ENCODE results near the gene SLC9A2.

The SLC9A2 gene, protein sequence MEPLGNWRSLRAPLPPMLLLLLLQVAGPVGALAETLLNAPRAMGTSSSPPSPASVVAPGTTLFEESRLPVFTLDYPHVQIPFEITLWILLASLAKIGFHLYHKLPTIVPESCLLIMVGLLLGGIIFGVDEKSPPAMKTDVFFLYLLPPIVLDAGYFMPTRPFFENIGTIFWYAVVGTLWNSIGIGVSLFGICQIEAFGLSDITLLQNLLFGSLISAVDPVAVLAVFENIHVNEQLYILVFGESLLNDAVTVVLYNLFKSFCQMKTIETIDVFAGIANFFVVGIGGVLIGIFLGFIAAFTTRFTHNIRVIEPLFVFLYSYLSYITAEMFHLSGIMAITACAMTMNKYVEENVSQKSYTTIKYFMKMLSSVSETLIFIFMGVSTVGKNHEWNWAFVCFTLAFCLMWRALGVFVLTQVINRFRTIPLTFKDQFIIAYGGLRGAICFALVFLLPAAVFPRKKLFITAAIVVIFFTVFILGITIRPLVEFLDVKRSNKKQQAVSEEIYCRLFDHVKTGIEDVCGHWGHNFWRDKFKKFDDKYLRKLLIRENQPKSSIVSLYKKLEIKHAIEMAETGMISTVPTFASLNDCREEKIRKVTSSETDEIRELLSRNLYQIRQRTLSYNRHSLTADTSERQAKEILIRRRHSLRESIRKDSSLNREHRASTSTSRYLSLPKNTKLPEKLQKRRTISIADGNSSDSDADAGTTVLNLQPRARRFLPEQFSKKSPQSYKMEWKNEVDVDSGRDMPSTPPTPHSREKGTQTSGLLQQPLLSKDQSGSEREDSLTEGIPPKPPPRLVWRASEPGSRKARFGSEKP

DNA sequence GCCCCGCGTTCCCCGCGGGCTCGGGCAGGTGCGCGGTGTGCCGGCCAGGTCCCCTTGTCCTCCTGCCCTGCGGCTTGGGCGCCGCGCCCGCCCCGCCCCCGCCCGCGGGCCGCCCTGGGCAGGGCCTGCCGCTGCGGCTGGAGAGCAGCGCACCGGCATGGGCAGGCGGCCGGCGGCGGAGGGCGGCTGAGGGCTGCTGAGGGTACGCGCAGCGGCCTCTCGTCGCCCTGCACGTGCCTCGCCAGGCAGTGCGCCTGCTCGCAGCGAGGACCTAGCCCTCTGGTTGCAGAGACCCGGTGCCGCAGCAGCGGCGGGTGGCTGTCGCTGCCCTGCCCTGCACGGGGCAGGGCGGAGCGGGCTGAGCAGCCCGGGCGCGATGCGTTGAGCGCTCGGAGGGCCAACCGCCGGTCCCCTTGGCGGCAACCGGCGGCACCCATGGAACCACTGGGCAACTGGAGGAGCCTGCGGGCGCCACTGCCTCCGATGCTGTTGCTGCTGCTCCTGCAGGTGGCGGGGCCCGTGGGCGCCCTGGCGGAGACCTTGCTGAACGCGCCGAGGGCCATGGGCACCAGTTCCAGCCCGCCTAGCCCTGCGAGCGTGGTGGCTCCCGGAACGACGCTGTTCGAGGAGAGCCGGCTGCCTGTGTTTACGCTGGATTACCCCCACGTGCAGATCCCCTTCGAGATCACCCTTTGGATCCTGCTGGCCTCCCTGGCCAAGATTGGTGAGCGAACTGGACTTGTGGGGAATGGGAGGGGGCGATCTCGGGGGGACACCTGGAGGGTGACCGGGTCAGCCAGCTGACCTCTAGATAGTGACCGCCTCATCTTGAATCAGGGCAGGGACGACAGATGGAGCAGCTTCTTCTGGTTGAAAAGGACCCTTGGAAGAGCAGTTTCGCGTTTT lies at the start of gene SLC9A2:
Gene SLC9A2 (plus strand): TSS at position 140 of the 906 bp plus-strand sequence. CDS start 296 bp downstream, at position 436.
- DNase-seq = no peak

DNA sequence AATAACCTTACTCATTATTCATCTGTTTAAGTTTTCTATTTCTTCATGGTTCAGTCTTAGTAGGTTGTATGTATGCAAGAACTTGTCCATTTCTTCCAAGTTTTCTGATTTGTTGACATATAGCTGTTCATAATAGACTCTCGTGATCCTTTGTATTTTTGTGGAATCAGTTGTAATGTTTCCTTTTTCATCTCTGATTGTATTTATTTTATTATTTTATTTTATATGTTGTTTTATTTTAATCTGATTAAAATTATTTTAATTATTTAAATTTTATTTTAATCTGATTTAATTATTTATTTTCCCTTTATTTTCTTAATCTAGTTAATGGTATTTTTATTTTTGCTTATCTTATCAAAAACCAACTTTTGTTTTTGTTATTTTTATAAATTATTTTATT lies 43.5 kb upstream of the SLC9A2 start:
- DNase-seq = no peak

DNA sequence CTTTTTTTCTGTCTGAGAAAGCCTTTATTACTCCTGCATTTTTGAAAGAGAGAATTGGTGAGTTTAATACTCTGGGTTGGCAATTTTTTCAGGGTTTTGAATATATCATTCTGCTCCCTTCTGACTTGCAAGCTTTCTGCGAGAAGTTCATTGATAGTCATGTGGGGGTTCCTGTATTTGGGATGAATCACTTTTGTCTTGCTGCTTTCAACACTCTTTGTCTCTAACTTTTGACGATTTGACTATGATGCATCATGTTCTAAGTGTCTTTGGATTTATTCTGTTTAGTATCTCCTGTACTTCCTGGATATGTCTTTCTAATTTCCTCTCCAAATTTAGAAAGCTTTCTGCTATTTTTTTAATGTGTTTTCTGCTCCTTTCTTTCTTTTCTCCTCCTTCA lies 41.0 kb upstream of the SLC9A2 start:
- DNase-seq = no peak

DNA sequence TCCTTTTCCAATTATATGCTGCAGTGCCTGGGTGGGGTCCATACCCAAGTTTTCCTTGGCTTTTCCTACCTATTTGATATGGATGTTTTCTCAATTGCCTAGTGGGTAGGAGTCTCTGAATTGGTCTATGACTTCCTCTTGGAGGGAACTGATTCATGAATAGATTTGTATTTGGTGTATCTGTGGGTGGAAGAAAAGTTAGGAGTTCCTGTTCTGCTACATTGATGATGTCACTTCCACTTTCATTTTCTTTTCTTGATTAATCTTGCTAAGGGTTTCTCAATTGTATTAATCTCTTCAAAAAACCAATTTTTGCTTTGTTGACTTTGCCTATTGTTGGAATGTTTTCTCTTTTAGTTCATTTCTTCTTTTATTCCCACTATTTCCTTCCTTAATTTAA lies 37.4 kb upstream of the SLC9A2 start:
- no peak for DNase-seq

DNA sequence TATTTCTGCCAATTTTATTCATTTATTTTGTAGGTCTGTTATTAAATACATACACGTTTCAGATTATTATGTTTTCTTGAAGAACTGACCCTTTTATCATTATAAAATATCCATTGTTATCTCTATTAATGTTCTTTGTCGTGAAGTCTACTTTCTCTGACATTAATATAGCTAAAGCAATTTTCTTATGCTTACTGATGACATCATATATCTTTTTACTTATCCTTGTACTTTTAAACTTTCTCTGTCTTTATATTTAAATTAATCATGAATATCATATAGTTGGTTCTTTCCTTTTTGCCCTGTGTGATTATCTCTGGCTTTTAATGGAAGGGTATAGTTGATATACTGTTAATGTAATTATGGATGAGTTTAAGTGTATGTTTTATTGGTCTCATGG lies 36.5 kb upstream of the SLC9A2 start:
- no peak for DNase-seq

DNA sequence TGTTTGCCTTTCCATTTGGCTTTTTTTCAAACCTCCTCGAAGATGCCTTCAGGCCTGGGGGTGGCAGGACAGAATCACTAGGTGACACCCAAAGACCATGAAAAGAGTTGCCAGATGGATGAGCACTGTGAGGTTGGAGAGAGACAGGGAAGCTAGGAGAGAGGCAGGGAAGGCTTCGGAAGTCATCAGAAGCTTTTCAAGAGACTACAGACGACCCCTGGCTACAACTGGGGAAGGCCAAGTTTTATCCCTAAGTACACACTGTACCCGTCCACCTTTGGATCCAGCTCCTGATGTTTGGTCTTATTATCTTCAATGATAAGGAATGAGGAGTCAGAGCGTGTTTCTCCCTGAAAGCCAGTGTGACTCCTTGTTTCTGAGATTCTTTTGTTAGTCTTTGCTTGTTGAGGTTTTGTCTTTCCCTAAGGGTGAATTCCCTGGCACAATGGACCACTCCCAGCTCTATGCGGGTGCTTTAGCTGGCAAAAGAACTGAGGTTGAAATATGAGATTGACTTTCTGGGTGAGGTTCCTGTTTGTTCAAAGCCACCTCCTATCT lies 33.4 kb upstream of the SLC9A2 start:
- DNase-seq = no peak

DNA sequence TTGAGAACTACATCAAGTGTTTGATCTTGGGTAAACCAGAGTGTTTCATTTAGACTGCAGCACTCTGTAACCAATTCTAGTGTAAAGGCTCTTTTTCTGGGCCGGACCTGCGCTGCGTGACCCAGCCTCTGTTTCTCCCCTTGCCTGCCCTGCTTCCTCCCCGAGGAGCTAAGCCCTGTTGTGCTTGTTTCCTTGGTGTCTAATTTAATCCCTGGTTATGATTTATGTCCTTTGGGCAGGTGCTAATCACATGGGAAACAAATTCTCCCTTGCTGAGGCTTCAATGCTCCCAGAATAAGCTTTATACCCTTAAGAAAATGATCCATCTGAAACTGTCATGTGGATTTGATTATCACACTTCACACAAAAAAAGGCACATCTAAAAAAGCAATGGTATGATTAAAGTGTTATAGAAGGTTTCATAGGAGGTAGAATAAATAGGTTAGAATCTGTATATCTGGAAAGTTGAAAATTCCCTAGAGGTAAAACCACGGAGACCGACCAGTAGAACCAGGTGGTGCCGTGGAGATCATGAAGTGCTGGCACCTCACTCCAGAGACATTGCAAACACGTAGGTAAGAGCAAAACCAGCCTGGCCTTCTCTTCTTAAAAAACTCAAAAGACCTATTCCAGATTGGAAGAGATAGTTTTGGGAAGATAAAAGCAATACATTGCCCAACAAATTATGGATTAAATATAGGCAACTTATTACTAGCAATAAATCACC lies 31.0 kb upstream of the SLC9A2 start:
- no peak for DNase-seq

DNA sequence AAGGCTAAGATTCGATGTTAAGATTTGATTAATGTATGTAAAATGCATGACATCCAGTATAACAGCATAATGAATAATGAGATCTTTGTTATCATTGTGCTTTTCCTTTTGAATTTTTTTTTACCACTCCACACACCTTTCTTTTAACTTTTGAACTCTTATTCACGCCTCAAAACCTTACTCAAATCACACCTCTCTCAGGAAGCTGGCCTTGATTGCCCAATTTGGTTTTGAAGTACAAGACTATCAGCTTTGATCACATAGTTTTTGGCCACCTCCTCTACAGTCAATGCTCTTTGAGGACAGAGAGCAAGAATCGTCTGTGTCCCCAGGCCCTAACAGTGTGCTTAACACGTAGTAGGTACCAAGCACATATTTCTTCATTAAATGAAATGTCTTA lies 29.9 kb upstream of the SLC9A2 start:
- DNase-seq = no peak

DNA sequence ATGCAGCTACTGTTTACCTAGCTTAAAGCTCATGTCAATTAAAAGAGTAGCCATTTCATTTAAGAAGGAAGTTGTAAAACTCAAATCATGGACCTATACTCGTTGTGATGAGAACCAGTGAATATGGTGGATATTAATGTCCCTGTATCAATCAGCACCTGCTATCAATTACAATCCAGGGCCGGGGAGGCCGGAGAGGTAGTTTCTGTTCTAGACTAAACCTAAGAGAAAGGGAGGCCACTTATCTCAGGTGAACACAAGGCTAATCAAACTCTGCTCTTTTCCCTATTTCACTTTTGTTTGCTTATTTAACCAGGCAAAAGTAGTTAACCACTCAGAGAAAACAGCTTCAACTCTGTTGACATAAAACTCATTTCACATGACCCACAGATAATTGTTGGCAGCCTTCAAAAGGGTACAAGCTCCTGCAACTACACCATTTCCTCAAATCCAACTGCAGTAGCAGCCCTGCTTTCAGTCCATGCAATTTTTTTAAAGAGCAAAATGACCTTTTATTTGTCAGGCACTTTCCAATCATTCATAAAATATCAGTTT lies 27.8 kb upstream of the SLC9A2 start:
- DNase-seq = no peak

DNA sequence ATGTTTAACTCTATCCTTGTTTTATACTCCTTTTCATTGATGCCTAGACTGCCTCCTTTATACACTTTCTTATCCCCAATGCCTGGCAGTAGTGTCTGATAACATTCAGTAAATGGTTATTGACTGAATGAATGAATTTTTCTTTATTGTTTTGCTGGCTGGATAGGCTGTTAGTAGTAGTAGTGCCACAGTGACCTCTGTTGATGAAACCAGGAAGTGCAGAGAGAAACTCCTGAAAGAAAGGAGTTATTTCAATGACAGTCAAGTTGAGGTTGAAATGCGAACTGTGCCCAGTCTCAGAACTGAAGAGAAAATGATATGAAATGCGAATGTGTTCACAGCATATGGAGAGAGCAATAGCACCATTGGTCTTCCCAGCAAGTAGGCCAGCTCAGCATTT lies 26.8 kb upstream of the SLC9A2 start:
- DNase-seq = no peak

DNA sequence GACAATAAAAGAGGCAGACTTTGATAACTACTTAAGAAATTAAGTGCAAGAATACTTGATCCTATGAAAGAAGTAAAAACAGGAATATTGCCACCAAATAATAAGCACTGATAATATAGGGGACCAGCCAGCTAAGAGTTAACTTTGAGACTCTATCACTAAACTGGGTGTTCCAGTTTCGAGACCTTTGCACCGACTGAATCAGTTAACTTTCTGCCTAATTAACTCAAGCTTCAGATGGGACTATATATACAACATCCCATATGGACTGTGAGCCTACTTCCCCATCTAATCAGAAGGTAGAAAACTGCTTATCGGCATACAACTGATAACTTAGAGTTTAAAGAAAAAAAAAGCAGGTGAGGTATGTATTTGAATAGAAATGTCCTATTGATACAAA lies 25.8 kb upstream of the SLC9A2 start:
- DNase-seq = no peak

DNA sequence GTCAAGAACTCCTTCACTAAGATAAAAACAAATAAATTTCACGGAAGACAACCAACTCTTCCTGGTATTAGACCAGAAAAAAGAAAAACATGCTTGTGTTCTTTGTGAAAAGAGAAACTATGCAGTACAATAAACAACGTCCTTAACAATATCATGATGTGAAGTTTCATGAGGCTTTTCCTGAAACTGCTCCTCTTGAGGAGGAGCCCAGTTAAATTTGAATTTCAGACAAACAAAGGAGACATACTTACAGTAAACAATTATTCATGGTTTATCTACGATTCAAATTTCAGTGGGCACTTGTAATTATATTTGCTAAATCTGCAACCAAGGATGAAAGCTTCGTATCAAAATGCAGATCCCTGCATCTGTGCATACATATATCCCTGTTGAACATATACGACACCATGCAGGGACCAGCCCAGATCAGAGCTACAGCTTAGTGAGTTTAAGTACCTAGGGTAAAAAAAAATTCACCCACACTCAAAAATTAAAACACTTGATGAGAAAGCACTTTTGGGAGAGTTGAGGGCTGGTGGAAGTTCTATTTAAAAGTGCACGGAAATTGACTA lies 24.8 kb upstream of the SLC9A2 start:
- no peak for DNase-seq

DNA sequence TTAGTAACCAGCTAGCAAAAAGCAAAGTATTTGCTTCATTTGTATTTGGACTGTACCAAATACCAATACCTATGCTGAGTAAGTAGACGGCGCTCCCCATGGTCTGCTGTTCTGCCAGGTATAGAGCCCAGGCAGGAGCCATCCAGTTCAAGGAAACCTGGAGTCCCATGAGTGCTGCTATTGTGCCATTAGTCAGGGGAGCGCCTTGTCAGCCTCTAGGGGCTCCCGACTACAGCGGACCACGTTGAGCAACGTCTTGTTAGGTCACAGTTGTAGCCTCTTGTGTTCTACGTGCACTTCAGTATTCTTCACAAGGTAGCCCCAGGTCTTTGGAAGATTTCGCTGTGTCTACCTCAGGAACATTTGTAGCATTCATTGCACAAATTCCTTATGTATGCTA lies 21.6 kb upstream of the SLC9A2 start:
- DNase-seq = no peak

DNA sequence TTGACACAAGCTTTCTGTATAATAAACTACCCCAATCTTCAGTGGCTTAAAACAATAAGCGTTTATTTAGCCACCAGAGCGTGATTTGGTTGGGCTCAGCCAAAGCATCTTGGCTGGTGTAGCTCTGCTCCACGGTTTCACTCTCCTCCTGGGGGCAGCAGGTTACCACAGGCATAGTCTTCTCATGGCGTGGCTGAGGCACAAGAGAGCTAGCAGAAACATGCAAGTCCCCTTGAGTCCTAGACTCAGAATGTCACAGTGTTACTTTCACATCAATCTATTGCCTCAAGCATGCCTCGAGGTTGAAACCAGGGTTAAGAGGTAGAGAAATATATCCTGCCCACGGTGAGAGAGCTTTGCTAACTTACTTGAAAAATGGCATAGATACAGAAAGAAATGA lies 19.9 kb upstream of the SLC9A2 start:
- DNase-seq = no peak

DNA sequence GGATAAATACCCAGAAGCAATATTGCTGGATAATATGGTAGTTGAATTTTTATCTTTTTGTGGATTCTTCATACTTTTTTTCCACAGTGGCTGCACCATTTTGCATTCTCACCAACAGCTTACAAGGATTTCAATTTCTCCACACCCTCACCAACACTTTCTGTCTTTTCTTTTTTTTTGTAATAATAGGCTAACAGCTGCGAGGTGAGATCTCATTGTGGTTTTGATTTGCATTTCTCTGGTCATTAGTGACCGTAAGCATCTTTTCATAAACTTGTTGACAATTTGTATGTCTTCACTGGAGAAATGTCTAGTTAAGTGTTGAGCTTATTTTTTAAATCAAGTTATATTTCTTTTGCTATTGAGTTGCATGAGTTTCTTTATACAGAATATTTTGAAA lies 17.6 kb upstream of the SLC9A2 start:
- no peak for DNase-seq

DNA sequence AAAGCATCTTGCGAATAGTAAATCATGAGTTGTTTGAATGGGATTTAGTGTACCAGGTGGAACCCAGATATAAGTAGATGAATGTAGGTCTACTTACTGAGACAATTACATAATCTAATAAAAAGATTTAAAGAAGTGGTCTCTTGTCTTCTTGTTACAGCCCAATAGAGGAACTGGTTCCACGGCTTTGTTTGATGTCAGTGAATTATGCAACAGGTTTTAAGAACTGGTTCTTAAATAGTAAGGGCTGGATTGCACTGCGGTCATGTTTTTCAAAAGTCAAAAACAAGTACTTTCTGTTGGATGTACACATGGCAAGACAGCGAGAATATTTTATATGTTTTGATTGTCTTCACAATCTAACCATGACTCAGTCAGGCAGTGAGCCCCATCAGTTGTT lies 15.4 kb upstream of the SLC9A2 start:
- no peak for DNase-seq

DNA sequence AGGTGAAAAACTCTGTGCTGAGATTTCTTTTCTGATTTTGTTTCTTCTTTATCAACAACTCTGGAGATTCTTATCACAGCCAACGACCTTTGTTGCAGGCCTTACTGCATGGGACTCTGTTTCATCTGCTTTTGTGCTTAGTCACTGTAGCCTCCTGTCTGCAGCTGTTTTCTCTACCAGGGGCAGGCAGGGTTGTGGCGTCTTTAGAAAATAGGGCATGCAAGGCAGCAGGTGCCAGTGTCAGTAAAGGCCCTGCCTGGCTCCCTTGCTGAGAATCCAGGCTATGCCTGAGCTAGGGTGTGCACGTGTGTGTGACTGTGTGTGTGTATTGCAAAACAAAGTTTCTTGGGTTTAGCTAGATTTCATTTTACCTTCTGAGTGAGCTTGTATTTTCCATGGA lies 14.6 kb upstream of the SLC9A2 start:
- DNase-seq = no peak

DNA sequence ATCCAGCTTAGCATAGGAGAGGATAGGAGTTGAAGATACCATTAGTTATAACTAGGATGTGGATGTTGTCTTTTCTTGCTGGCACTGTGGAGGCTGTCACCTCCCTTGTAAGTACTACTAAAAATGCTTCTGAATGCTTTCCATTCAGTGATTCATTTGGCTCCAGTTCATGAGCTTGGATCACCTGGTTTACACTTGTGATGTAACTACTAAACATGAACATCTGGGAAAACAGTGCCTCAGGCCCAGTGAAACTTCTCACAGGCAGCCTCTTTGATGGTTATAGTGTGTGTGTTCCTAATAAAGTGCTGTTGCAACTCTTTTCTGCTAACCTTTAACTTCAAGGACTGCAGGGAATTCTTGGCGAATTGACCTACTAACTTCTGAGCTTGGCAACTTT lies 13.0 kb upstream of the SLC9A2 start:
- DNase-seq = no peak

DNA sequence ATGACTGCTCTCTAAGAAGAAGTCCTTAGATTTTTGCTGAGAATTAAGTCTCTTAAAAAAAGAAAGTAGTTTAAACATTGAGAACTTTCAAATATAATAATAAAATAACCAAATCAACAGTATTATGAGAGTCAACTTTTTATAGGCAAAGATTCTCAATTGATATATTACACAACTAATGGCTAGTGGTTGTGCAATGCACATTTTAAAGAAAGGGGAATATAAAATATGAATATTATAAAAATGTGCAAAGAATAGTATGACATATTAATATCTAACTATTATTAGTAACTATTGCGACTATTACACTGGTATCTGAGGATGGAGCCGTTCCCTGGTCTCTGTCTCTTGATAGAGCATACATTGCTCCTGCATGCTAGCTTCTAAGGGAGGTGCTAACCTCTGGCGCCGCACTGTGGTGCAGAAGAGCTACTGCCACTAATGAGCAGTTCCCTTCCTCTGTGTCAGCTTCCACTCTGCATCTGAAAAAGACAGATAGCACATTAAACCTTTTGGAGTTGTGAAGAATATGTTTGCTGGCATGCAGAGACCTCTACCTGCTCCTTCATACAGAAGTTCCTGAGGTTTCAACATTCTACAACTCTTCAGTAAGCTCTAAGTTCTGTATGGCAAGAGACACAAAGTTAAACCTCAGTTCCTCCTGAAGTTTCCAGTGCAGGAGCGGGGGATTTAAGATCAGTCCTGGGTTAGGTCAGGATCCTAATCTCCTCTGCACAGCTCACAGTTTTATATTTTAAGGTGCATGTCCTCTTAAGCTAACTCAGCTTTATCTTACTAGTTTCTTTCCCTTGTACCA lies 3.5 kb upstream of the SLC9A2 start:
- DNase-seq = peak in 2 of 6 experiments; percentile 2

Measured in stimulated activated naive CD4-positive, alpha-beta T cell (primary cell).